HK-2 (cell line): ENCODE measurements around the gene GM2A.
"Not testable (repeated sequence)": the region's sequence is repeated elsewhere in the genome, so short reads cannot be mapped to it uniquely, and the experiment has no call there.

Experiments
- DNase-seq: peaks from one replicate; pipeline ENCODE4 v3.0.0-alpha.2; 2018; ENCODE audit not compliant: unreplicated experiment

Gene GM2A

GRCh38 chr5:151286246-151286645 is 33.3 kb downstream of the GM2A start:
- no peak for DNase-seq

DNA sequence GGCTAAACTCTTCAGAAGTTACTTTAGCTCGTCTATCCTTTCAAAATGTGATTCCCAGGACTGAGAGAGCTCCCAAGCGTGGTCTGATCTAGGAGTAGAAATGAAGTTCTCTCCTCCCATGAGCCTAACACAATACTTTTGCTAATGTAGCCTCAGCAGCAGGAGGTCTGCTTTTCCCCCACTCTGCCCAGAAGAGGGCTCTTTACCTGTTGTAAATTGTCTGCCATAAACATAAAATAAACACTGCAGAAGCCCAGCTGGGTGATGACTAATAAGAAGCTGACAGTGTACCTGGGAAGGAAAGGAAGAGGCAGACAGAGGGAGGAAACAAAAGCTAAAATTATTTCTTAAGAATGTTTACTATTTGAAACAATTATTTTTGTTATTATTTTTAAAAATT is 35.2 kb downstream of the GM2A start:
- DNase-seq, result no peak

DNA sequence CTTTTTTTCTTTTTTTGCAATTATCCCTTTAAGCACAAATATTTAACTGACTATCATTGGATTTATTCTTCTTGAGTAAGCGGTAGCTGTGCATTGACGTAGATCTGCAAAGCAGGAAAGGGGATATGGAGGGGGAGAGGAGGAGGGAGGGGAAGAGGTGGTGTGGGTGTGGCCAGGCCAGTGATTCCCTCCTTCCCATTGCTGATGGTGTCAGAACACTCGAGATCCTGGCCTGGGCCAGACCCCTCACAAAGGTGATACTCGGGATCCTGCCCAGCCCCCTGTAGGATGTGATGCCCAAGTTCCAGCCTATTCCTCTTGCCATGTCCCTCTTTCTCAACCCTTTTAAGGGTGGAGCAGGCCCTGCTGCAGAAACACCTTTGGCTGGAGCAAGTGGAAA is 40.6 kb downstream of the GM2A start:
- no peak for DNase-seq

- DNase-seq, result no peak
Measured at GRCh38 chr5:151295138-151295537, 42.2 kb downstream of the GM2A start.

DNA sequence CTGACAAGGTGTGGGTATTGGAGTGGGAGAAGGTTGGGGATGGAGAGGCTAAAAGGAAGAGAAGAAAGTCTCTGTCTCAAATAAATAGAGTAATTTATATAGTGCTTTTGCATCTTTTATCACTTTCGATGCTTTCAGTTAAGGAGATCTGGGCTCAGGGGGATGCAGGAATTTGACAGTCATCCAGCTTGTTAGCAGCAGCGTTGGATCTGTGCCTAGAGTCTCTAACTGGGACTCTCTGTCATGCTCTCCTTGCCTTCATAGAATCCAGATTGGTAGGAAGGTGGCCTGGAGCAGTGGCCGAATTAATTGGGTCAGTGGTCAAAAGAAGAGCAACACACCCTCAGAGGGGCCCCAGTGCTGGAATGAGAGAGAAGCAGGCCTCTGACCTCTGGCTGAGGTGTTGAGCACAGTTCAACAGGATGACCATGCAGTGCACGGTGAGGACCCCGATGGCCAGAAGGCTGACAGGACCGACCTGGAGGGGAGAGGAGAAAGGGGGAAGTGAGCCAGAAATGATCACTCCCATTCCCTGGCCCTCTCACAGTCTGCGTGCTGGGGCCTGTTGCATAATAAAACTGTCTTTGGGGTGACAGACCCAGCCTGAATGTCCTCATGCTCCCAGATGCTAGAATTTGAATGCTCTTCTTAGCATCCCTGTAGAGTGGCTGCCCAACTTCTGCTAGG is 42.9 kb downstream of the GM2A start:
- no peak for DNase-seq

DNA sequence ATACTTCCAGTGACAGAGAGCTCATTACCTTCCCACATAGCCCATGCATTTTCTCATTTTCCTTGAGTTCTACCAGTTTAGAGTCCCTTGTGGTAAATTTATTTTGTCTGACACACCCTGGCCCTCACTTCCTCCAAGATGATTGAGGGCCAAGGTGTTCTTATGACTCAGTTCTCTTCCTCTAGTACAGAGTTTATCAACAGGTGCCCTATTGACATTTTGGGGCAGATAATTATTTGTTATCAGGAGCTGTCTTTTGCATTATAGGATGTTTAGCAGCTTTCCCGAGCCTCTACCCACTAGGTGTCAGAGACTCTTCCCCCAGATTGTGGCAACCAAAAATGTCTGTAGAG is 43.5 kb downstream of the GM2A start:
- no peak for DNase-seq

DNA sequence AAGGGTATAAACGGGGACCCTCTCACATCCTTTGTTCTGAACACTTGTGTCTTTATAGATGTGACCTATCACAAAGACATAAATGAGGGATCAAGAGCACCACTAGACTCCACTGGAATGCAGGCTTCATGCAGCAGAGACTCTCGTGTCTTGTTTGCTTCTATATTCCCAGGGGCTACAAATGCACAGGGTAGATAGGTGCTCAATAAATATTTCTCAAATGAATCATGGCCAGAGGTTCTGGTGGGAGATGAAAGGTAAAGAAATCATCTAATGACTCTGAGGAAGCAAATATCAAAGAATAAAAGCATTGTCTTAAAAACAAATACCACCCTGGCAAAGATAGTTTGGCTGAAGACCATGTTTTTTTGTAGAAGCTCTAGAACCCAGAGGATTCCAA is 44.0 kb downstream of the GM2A start:
- no peak for DNase-seq

DNA sequence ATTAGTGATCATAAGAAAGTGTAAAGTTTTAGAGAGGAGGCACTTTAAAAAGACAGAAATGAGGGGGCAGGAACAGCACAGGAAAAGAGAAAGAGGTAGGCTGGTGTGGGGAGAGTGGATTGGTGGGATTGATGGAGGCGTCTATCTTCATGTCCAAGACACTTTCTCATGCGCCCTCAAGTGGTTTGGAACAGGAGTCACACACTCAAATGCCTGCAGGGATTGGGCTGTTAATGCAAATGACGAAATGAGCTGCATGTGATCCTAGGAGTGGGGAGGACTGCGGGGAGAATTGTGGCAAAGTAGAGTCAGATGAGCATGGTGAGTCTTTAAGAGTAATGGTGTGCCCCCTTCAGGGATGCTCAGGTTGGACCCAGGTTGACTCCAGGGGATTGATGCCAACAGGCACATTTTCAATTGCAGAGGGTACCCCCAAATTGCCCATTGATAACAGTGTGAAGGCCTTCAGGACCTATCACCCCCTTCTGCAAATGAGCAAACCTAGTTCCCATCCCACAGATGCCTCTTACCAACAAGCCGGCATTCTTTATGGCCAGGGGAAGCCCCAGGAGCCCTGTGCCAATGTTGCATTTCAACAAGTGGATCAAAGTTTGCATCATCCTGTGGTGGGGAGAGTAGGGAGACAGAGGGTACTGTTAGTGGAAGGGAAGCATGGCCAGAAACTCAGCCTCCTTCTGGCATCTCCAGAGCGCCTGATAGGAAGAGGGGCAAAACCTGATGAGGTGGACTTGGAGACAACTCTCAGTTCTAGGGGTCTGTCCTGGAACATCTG is 45.3 kb downstream of the GM2A start:
- DNase-seq, result peak; percentile 24

DNA sequence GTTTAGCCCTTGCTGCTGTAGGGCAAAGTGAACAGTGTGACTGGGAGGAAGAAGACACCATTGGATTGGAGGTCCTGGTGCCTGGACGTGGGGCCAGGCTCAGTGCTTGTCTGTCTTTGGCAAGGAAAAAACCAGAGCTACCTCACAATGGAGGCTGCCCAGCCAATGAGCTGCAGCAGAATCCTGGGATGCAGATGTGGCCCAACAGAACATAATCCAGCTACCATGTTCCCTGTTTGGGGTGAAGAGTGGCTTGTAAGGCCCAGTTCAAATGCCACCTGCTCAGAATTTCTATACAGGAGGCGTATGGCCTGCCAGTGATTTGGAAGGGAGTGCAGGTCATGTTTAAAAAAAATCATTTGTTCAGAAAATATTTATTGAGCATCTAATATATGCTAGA is 50.7 kb downstream of the GM2A start, which contains the start of gene SLC36A3:
SLC36A3 (minus strand) TSS at position 101 of the 400 bp plus-strand sequence. CDS start 412 bp downstream, outside the sequence.
- no peak for DNase-seq

DNA sequence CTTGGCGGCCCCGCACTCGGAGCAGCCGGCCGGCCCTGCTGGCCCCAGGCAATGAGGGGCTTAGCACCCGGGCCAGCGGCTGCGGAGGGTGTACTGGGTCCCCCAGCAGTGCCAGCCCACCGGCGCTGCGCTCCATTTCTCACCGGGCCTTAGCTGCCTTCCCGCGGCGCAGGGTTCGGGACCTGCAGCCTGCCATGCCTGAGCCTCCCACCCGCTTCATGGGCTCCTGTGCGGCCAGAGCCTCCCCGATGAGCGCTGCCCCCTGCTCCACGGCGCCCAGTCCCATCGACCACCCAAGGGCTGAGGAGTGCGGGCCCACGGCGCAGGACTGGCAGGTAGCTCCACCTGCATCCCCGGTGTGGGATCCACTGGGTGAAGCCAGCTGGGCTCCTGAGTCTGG is 56.3 kb downstream of the GM2A start:
- not testable (repeated sequence) for DNase-seq

- DNase-seq, result not testable (repeated sequence)
Measured at GRCh38 chr5:151309821-151310220, 56.8 kb downstream of the GM2A start.

DNA sequence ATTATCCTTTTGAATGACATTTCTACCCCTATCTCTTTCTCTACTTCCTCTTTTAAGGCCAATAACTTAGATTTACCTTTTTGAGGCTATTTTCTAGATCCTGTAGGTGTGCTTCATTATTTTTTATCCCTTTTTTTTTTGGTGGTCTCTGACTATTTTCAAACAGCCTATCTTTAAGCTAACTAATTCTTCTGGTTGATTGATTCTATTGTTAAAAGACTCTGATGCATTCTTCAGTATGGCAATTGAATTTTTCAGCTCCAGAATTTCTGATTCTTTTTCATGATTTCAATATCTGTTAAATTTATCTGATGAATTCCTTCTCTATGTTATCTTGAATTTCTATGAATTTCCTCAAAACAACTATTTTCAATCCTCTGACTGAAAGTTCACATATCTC is 57.9 kb downstream of the GM2A start:
- no peak for DNase-seq

GRCh38 chr5:151312756-151313324 is 59.9 kb downstream of the GM2A start:
- no peak for DNase-seq

- no peak for DNase-seq
Measured at GRCh38 chr5:151313357-151313756, 60.4 kb downstream of the GM2A start.

DNA sequence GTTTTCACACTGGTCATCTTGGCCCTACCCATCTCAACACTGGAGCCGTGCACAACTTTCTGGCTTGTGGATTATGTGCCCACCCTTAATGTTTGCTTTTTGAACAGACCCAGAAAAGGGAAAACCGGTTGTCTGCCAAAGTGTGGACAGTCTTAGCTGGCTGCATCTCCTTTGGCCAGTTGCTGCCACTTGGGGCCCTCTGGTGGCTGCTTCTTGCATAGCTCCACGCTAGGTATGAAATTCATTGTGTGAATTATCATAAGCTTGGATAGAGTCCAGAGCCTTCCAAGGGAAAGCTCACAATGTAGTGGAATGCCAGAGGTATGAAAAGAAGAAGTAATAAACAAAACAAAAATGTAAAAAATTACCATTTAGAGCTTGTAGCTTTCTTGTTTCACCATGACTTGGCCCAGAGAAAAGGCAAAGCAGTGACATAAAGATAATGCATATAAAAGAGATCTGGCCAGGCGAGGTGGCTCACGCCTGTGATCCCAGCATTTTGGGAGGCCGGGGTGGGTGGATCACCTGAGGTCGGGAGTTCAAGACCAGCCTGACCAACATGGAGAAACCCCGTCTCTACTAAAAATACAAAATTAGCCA is 63.1 kb downstream of the GM2A start:
- peak; percentile 45 for DNase-seq

GRCh38 chr5:151317871-151318270 is 64.9 kb downstream of the GM2A start:
- DNase-seq, result no peak

- peak; percentile 0 for DNase-seq
Measured at GRCh38 chr5:151318850-151319732, 66.1 kb downstream of the GM2A start.
